Tibial nerve (tissue), 4 donors: ENCODE measurements around the gene PLB1. TPM values are rescaled to one million over a fixed set of nuclear protein-coding genes. Genes with fewer than 3 reads are reported as not detected.

Source experiments
- DNase-seq, 2 donors: peaks; one replicate each; pipeline ENCODE4 v3.0.0-alpha.2; 2019; ENCODE audit warnings: low spot score in 2 of 2
- H3K27ac ChIP-seq, 4 donors: fragments of 200-600 bp; sonication (generic) in 3 of 4; one replicate each; pipeline ENCODE4 v1.5.1; 2017 to 2019; ENCODE audit warnings: mild to moderate bottlenecking in 1 of 4
- H3K27me3 ChIP-seq, 2 donors: fragments of 200-600 bp; sonication (generic) in 1 of 2; one replicate each; pipeline versions ENCODE4 v1.5.1 to v1.6.0; 2017 to 2019
- H3K36me3 ChIP-seq, 3 donors: fragments of 200-600 bp; sonication (generic); one replicate each; pipeline ENCODE4 v1.5.1; 2018 to 2019
- H3K4me1 ChIP-seq, 4 donors: fragments of 200-600 bp; sonication (generic) in 3 of 4; one replicate each; pipeline ENCODE4 v1.5.1; 2017 to 2019
- H3K4me3 ChIP-seq, 4 donors: fragments of 200-600 bp; sonication (generic) in 3 of 4; one replicate each; pipeline ENCODE4 v1.5.1; 2017 to 2019; ENCODE audit warnings: mild to moderate bottlenecking in 1 of 4, moderate library complexity in 1 of 4
- H3K9me3 ChIP-seq, 4 donors: fragments of 200-600 bp; sonication (generic) in 3 of 4; one replicate each; pipeline ENCODE4 v1.5.1; 2017 to 2019
- CTCF ChIP-seq, 5 experiments: fragments of 200-600 bp in 3 of 5; fragments of 450-650 bp in 2 of 5; sonication (generic) in 3 of 5; IDR thresholded peaks; one replicate each; pipeline ENCODE4 v1.5.1; 2016 to 2019; ENCODE audit warnings: antibody characterized with exemption in 5 of 5, mild to moderate bottlenecking in 3 of 5, moderate library complexity in 2 of 5
- EP300 ChIP-seq, 2 donors: sonication (generic); formaldehyde crosslinking; IDR thresholded peaks; one replicate each; pipeline ENCODE4 v1.6.1; 2017; ENCODE audit warnings: antibody characterized with exemption in 2 of 2, mild to moderate bottlenecking in 1 of 2
- POLR2A ChIP-seq, 2 donors: fragments of 450-650 bp; IDR thresholded peaks; one replicate each; pipeline ENCODE4 v1.6.1; 2017; ENCODE audit warnings: antibody characterized with exemption in 2 of 2, mild to moderate bottlenecking in 2 of 2, moderate library complexity in 2 of 2
- WGBS, 2 donors: methylation state at CpG; one replicate each; pipeline ENCODE4 v1.1.5; 2018; 5-methylcytosine and 5-hydroxymethylcytosine counted together
- small RNA-seq: library from RNA; depleted of rRNA; stranded (forward); fragments of <200 nt; gene quantifications from one replicate; pipeline ENCODE3, GENCODE V24; 2016
- total RNA-seq, 4 donors: library from RNA; depleted of rRNA; stranded (reverse); fragments of >200 nt; gene quantifications; one replicate each; pipeline ENCODE4 v1.1.0, GENCODE V29; 2016

PLB1 gene
- total RNA-seq, 4 donors from 2014 or later, result 1.7 to 8.4 (median 4.7) TPM

- TF ChIP-seq EP300 (IDR thresholded peaks at IDR 0.05) (no peak), POLR2A (IDR thresholded peaks at IDR 0.05) (no peak), CTCF (IDR thresholded peaks at IDR 0.05) (no peak)
- DNase-seq, result no peak
- H3K4me1 ChIP-seq, result peaks cover 0 to 17% (median 5%) of the 10 kb centered on the region in 4 donors
- no peaks in the 10 kb centered on the region for H3K27me3 ChIP-seq
- no peaks in the 10 kb centered on the region for H3K9me3 ChIP-seq
- no peaks in the 10 kb centered on the region for H3K36me3 ChIP-seq
- no peak overlapping the region for H3K4me3 ChIP-seq
- 93% methylated on average over 7 of the region's 7 CpGs for WGBS, 2 donors
- H3K27ac ChIP-seq, result no peak overlapping the region
Measured at GRCh38 chr2:28687640-28688385, 192.0 kb downstream of the PLB1 start.

DNA sequence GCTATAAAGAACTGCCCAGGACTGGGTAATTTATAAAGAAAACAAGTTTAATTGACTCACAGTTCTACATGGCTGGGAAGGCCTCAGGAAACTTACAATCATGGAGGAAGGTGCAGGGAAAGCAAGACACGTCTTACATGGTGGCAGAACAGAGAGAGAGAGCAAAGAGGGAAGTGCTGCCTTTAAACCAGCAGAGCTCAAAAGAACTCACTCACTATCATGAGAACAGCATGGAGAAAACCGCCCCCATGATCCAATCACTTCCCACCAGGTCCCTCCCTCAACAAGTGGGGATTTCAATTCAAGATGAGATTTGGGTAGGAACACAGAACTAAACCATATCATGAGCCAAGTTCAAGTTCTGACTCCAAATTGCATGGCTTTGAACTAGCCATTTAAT lies 193.0 kb downstream of the PLB1 start:
- no peaks in the 10 kb centered on the region for H3K27me3 ChIP-seq
- H3K36me3 ChIP-seq, result no peaks in the 10 kb centered on the region
- no peak overlapping the region for H3K4me3 ChIP-seq
- H3K9me3 ChIP-seq, result no peaks in the 10 kb centered on the region
- H3K4me1 ChIP-seq, result peaks cover 0 to 7% (median under 1%) of the 10 kb centered on the region in 4 donors
- no peak for TF ChIP-seq CTCF (IDR thresholded peaks at IDR 0.05)
- no peak for TF ChIP-seq EP300 (IDR thresholded peaks at IDR 0.05)
- H3K27ac ChIP-seq, result no peak overlapping the region
- WGBS, 2 donors, result 85 to 86% methylated on average over 2 of the region's 2 CpGs
- no peak for DNase-seq

DNA sequence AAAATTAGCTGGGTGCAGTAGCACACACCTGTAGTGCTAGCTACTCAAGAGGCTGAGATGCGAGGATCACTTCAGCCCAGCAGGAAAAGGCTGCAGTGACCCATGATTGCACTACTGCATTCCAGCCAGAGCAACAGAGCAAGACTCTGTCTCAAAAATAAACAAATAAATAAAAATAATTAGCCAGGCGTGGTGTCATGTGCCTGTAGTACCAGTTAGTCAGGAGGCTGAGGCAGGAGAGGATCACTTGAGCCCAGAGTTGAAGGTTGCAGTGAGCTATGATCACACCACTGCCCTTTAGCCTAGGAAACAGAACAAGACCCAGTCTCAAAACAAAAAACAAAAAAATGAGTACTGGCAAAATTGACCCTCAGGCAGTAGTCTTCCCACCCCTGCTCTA lies 193.9 kb downstream of the PLB1 start:
- Histone ChIP-seq H3K27ac (no peak overlapping the region), H3K27me3 (no peaks in the 10 kb centered on the region), H3K36me3 (no peaks in the 10 kb centered on the region), H3K9me3 (no peaks in the 10 kb centered on the region), H3K4me1 (peaks cover 0 to 7% (median 0%) of the 10 kb centered on the region in 4 donors), H3K4me3 (no peak overlapping the region)
- DNase-seq, result no peak
- TF ChIP-seq EP300 (IDR thresholded peaks at IDR 0.05) (no peak), CTCF (IDR thresholded peaks at IDR 0.05) (no peak), POLR2A (IDR thresholded peaks at IDR 0.05) (no peak)
- 83 to 88% methylated on average over 2 of the region's 2 CpGs for WGBS, 2 donors

DNA sequence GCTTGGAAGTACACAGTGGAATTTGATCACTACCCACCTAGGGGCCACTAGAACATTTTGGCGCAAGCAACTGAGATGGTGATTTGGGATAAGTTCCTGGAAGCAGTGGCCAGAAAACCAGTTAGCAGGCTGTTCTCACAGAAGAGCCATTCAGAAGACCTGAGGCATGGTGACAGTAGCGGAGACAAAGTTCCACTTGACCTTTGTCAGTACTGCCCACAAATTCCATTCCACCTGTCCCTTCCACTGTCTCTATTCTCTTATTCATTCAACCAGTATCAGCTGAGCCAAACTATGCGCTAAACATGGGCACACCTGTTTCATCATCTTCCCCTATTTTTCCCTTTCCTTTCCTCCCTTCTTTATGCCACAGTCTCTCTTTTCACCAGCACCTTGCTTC lies 196.6 kb downstream of the PLB1 start:
- H3K27me3 ChIP-seq, result no peaks in the 10 kb centered on the region
- H3K9me3 ChIP-seq, result no peaks in the 10 kb centered on the region
- WGBS, 2 donors, result 95 to 99% methylated on average over 3 of the region's 3 CpGs
- H3K4me3 ChIP-seq, result no peak overlapping the region
- no peak for DNase-seq
- H3K27ac ChIP-seq, result no peak overlapping the region
- H3K4me1 ChIP-seq, result peaks cover 0 to 7% (median 0%) of the 10 kb centered on the region in 4 donors
- TF ChIP-seq POLR2A (IDR thresholded peaks at IDR 0.05) (no peak), CTCF (IDR thresholded peaks at IDR 0.05) (no peak), EP300 (IDR thresholded peaks at IDR 0.05) (no peak)
- no peaks in the 10 kb centered on the region for H3K36me3 ChIP-seq

DNA sequence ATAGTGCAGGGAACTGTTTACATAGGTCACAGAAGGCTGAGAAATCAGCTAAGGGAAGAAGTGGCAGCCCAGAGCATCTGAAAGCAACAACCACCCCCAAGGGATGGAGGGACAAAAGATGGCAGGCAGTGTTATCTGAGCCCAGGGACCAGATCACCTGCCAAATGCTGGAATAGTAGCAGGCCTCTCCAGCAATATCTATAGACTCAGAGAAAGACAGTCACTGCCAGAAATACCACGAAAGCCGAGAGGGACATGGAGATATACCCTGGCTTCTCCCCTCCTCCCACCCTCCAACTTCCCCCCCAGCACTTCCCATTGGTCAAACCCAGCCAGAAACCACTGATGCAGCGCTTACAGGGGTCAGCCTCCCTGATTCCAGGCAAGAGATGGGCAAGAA lies 197.4 kb downstream of the PLB1 start:
- no peak for DNase-seq
- Histone ChIP-seq H3K4me3 (no peak overlapping the region), H3K27me3 (no peaks in the 10 kb centered on the region), H3K36me3 (no peaks in the 10 kb centered on the region), H3K9me3 (no peaks in the 10 kb centered on the region), H3K4me1 (peaks cover 0 to 7% (median 0%) of the 10 kb centered on the region in 4 donors), H3K27ac (no peak overlapping the region)
- WGBS, 2 donors, result 92 to 94% methylated on average over 3 of the region's 3 CpGs
- TF ChIP-seq CTCF (IDR thresholded peaks at IDR 0.05) (no peak), POLR2A (IDR thresholded peaks at IDR 0.05) (no peak), EP300 (IDR thresholded peaks at IDR 0.05) (no peak)

Small RNA genes within 50 kb of the gene (small RNA-seq; reads per million reads assigned to genes)
- gene RNA5SP89 (not detected), gene SNRPGP7 (not detected)

Other genes starting within 250 kb of the PLB1 start
- 100 to 1,000 TPM; 141 to 207 (median 190) TPM for gene FOSL2, start 103.2 kb upstream of the PLB1 start, total RNA-seq